GM21367 (cell line): Measurements from ENCODE around the gene ZGPAT.
"Not testable (repeated sequence)": the region's sequence is repeated elsewhere in the genome, so short reads cannot be mapped to it uniquely, and the experiment has no call there.

Experiments used
- ATAC-seq: cut with Tn5 transposase; IDR thresholded peaks from one replicate; pipeline ENCODE4 v1.9.1; 2021; ENCODE audit not compliant: unreplicated experiment

ZGPAT gene

DNA sequence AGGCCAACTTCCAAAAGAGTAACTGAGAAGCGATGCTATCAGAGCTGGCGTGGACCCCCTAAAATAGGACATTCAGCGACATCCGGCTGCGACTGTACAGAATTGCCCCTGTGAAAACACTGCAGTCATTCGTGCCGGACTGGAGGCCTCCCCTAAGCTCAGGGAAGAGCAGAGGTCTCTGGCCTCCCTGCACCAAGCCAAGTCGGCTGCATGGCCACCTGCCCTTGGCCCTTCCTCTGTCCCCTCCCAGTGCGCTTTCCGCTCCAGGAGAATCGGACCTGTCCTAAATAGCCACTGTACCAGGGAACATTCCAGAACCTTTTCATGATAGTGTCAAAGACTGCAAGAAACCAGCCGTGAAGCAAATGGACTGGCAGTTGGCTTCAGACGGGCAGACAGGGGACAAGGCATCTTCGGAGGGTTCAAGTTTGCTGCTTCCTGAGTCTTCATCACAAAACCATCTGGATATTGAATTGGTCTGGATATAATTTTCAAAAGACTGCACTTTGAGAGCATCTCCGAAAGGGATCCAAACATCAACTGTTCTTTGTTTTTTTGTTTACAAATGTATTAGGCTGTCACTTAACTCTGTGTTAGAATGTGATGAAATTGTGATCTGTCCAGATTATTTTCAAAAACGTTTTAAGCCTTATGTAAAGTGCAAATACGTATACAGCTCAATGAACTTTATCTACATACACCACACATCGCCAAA, 48.3 kb downstream of the ZGPAT start:
- no peak for ATAC-seq

DNA sequence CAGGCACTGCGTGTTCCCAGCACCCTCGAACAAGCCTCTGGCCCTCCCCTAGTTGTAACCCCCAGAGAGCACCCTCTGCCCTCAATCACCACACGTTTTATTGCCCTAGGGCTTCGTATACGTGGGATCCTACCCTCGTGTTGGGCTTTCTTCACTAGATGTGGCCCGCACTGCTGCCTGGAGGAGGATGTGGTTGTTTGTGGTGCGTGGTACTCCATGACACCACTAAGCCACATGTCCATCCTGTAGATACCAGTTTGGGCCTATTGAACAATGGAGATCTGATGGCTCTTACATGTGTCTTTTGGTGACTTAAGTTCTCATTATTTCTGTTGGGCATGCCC, 48.8 kb downstream of the ZGPAT start:
- no peak for ATAC-seq

DNA sequence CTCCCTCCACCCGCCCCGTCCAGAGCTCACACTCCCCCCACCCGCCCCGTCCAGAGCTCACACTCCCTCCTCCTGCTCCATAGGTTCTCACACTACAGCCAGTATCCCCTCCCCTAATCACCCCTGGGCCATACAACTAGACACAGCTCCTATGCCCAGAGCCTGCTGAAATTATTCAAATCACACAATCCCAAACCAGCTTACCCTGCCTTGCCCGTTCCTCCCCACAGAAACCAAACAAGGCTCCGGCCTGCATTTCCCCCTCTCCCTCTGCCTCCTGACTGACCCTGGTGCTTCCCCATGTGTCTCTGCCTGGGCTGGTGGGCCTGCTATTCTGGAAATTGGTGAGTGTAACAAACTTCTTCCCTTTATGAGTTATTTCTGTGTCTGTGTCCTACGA, 50.3 kb downstream of the ZGPAT start:
- no peak for ATAC-seq

DNA sequence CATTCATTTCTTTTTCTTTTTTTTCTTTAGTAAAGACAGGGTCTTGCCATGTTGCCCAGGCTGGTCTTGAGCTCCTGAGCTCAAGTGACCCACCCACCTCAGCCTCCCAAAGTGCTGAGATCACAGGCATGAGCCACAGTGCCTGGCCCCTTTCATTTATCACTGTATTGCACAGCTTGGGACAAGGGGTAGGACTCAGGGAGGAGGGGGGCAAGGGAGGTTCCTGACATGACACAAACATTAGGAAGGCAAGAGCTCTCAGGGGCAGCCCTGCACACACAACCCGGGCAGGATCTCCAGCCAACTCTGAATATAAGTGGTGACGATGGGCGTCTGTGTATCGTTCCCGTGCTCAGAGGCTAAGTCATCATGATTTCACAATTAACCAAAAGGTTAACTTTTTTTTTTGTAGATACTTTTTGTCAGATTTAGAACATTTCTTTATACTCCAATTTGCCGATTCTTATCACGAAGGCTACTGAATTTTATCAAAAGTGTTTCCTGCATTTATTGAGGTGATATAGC, 51.6 kb downstream of the ZGPAT start:
- no peak for ATAC-seq

DNA sequence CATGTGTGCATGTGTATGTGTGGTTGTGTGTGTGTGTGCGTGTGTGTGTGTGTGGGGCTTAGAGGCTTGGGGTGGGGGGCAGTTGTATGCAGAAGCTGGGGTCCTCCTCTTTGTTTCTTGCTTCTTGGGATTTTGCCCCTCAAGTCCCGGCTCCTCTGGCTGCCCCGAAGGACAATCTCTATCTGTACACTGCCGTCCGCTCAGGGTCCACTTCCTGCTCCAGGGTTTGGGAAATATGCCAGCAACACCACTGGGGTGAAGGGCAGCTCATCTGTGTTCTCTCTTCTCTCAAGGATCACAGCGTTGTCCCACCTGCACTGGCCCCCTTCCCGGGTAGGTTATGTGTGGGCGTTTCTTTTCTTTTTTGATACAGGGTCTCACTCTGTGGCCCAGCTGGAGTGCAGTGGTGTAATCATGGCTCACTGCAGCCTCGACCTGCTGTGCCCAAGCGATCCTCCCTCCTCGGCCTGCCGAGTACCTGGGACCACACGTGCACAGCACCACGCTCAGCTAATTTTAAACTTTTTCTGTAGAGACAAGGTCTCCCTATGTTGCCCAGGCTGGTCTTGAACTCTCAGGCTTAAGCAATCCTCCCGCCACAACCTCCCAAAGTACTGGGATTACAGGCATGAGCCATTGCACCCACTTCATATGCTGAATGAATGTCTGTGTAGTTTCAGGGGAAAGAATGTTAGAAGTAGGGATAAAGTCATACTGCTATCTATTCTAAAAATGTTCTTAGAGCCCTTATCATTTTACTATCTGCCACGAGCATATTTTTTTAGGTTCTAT, 57.4 kb downstream of the ZGPAT start:
- no peak for ATAC-seq

DNA sequence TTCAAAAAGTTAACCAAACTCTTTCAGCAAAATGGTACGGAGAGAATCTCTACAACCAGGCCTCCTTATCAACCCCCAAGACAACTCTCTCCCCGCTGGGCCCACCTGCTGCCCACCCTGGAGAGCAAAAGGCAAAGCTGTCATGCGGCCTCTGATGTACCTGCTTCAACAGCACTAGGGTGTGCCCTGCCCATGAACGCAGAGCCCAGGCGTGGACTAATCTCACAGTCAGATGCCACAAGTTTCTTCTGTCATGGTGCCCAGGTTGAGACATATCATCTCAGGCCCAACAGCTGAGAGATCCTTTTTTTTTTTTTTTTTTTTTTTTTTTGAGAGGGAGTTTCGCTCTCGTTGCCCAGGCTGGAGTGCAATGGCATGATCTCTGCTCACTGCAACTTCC, 58.1 kb downstream of the ZGPAT start:
- ATAC-seq = no peak

DNA sequence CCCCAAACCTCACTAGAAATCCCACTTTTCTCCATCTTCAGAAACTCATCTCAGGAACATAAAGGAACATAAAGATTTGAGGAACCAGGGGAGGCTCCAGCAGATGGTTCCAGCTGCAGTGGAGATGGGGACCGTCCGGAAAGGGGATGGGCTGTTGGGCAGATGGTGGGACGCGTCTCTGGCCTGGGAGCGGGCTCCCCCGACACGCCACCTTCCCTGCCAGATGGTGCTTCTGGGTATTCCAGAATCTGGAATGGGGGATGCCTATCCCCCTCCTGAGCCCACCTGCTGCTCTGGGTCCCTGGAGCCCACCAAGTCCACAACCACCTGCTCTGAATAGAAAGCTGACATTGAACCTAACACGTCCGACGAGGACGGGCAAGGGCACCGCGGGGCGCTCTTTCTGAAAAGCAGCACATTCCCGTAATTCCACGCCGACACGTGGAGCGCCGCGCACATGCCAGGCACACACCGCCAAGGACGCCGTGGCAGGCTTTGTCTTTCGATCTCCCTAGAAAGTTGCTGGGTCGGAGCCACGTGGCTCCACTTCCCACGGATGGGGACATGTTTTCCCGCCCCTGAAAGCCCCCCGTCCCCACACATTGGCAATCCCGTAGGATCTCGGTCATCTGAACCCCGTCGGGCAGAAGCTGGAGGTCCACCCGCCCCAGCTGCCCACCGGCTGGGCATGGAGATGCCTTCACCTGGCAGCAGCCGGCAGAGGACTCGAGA, 59.0 kb downstream of the ZGPAT start:
- ATAC-seq = no peak

DNA sequence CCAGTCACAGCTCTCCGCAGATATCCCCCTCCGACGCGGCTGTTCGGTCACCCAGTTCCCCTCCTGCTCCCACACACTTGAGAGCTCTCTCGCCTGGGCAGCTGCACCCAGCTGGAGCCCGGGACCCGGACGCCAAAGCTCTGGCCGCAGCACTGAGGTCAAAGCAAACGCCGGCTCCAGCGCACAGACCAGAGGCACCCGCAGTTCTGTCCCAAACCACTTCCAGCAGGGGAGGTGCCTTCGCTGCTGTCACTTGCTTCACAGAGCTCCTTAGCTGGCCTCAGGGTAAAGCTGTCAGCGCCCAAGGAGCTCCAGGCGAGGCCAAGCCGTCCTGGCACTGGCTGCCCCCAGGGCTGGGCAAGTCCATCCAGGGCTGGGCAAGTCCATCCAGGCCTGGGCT, 59.6 kb downstream of the ZGPAT start:
- no peak for ATAC-seq

DNA sequence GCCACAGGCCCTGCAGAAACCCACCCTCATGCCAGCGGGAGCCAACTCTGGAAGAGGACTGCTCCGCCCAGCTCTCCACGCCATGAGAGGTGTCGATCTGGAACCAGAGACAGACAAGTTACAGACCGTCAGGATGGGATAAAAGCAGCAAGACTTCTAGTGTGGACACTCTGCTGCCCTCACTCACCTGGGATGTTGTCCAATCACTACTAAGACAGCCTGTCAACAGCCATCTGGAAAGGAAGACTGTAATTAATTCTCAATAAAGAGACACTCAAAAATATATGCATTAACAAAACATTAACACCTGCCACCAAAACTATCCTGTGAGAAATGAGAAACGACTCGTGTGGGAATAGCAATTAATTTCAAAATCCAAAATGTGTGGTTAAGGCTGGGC, 60.0 kb downstream of the ZGPAT start:
- no peak for ATAC-seq

DNA sequence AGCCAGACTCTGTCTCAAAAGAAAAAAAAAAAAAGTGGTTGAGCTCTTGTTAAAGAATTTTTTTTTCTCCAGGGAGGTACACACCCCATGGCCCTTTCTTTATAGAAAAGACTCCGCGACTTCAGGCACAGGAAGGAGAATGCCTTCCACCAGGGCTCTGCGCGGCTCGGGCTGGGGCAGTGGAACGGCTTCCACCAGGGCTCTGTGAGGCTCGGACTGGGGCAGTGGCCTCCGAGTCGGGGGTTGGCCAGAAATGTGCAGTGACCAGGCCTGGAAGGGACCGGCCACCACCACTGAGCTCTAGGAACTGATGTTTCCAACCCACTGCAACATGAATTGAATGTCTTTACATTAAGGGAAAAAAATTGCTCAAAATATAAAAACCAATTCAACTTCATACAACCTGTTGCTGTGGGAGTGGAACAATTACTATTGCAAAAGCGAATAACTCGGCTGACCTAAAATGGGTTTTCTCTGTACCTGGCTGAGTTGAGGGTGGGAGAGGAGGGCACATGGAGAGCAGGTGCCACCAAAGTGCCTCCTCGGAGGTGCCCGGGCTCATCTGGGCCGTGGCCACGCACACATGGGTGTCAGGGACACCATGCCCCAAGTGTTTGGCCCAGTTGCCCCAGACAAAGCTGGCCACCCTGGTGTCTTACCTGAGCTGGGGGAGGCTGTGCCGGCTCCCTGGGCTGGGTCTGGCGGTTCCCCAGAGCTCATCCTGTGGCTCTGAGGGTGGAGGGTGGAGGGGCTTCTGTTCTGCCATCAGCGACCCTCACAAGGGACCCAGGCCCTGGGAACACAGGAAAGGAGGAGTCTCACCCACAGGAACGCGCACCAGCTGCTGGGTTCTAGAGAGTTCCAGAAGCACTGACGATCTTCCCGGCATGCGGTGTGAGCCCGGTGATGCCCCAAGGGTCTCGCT, 61.0 kb downstream of the ZGPAT start:
- ATAC-seq = no peak

DNA sequence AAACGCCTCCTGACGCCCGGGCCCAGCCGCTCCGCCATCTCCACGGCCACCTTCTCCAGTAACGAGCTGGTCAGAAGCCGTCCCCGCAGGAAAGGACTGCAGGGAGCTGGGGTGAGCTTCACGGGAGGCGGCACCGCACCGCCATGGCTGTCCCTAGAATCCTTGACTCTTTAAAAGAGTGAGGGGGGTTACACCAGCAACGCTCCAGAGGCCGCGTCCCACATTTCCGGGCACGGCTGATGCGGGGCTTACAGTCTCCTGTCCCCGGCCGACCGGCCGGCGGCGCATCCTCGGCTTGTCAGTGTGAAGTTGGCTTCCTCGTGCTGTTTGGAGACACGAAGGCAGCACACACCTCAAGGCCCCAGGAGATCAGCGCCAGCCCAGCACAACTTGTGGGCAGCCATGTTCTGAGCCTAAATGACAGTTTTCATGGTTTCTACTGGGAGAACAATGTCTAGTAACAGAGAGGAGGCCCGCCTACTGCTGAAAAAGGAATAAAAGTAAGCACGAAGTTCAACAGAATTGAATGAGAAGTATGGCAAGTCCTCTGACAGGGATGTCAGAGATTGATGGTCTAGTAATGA, 62.1 kb downstream of the ZGPAT start:
- ATAC-seq = no peak

DNA sequence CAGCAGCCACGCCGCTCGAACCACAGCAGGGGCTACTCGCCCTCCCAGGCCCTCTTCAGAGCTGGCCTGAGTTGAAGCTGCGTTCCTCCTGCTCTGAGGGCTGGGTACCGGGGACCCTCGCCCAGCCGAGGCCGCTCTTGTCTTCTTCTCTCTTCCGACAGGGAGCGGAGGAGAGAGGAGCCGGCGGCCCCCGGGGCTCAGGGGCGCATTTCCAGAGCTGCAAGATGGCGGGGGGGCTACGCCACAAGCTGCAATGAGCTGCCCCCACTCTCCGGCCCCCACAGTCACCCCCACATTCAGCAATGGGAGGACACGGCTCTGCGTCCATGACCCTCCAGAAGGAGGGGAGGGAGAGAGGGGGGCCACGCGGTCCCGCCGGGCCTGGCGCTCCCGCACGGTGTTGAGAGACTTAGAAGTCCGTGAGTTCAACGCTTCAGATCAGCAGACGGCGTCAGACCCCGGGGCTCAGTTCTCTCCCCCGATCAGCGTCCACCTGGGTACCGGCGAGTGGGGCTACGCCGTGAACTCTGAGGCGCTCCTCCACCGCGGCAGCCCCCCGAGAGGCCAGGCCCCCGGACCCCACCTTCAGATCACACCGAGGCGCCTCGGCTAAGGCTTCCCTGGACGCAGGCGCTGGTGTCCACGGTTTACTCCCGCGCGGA, 63.3 kb downstream of the ZGPAT start:
- no peak for ATAC-seq

DNA sequence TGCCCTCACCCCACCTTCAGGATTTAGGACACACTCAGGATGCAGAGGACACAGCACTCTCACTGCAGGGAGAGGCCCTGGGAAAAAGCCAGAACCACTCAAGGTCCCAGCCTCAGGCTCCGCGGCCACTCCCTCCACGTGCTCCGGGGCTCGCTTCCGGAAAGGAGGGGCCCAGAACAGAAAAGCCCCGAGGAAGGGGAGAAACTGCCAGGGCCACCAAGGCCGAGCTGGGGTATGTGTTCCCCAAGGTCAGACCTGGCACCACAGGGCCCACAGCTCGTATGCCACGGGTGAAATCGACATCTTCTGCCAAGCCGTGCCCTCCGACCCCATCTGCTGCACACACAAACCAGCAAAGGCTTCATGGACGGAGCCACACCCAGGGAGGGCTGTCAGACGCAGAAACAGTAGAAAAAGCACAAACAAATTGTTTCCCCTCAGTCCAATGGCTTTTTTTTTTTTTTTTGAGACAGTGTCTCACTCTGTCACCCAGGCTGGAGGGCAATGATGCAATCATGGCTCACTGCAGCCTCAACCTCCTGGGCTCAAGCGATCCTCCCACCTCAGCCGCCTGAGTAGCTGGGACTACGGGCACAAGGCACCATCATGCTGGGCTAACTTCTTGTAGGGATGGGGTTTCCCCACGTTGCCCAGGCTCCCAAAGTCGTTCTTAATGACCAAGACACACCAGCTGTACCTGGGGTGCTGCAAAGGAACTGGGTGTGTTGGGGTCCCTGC, 65.1 kb downstream of the ZGPAT start:
- no peak for ATAC-seq

DNA sequence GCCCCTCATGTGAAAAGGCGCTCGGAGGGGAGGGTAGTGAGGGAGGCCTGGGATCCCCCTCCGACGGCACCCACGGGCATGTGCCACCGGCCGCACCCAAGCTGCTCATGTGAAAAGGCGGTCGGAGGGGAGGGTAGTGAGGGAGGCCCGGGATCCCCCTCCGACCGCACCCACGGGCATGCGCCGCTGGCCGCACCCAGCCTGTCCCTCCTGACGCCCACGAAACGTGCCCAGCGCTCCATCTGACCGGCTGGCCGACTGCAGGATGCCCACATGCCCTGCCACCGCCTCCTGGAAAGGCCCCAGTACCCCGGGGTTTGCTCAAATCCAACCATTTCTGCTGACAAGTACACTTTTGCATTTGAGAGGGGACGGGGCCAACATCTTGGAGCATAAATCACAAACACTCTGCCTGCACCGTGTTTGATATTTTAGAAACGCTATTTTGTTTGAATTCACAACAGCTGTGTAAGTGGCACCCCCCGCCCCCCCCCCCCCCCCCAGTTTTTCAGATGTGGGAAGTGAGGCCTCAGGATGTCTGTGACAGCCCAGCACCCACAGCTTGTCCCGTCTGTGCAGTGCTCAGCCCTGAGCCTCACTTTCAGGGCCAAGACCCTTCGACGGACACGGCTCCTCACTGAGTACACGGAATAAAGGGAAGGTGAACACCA, 65.9 kb downstream of the ZGPAT start:
- ATAC-seq = no peak

DNA sequence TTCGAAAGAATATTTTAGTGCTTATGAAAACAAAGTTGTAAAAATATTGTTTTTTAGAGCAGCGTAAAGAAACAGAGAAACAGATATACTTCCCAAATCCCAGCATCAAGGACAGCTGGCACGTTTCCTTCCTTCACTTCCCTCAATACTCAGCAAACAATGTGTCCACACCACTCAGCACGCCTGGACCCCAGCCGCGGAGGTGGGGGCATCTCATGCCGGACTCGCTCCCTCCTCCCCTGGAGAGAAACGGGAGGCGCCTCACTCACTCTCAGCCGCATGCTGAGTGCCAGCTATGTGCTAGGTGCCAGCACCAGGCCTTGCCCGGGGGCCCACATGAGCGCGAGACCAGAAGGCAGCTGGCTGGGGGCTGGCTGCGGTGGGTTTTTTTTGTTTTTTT, 66.5 kb downstream of the ZGPAT start:
- ATAC-seq = no peak

DNA sequence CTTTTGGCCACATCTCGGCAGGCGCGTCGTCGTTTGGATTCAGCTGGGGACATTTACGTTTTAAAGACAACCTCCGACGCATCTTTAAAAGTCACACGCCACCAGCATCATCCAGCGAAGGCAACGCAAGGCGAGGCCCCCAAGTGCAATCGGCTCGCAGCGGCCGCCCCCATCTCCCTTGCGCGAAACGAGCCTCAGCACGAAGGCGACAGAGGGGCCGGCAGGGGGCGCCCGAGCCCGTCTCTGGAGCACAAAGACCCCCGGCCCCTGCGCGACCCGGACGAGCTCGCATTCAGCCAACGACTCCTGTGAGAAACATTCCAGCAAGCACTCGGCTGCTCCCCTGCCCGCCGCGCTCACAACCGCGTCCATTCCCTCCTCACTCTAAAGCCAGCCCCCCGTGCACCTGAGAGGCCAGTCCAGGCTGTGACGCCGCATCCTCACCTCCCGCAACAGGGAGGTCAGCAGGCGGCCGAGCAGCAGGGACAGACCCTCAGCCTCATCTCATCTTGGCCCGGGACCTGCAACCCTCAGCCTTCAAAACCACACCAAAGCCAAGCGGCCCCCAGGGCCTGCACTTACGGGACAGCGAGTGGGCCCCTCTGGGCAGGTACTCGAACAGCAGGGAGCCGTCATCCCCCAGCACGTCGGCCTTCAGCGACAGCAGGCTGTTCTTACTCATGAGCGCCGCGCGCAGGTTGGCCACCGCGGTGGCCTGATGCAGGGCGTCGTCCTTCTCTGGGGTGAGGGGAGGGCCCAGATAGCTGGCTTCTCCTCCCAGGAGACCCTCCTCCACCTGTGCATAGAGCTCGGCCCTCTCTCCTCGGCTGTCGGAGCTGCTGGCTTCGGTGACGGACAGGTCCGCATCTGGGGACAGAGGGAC, 67.5 kb downstream of the ZGPAT start:
- no peak for ATAC-seq

DNA sequence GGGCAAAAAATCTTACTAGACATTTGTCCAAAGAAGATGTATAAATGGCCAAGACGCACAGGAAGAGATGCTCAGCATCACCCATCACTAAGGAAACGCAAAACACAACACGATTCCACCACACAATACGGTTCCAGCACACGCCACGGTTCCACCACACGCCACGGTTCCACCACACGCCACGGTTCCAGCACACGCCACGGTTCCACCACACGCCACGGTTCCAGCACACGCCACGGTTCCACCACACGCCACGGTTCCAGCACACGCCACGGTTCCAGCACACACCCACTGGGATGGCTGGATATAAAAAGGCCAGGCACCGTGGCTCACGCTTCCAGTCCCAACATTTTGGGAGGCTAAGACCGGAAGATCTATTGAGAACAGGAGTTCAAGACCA, 69.0 kb downstream of the ZGPAT start:
- not testable (repeated sequence) for ATAC-seq

DNA sequence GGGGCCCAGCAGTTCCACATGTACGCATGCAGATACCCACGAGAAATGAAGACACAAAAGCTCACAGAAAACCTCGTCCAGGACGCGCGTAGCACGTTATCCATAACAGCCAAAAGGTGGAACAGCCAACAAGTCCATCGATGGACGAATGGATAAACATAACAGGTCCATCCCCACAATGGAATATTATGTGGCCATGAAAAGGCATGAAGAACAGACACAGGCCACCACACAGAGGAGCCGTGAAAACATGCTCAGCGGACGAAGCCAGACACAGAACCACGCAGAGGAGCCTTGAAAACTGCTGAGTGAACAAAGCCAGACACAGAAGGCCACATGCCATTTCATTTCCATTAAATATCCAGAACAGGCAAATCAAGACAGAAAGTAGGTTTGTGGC, 69.8 kb downstream of the ZGPAT start:
- no peak for ATAC-seq
